GM06990 (cell line): ENCODE results near the gene PVRIG.
"Not testable (repeated sequence)": the region's sequence is repeated elsewhere in the genome, so short reads cannot be mapped to it uniquely, and the experiment has no call there.

Experiments used
- DNase-seq: peaks from one replicate; pipeline ENCODE4 v3.0.0-alpha.2; 2011; ENCODE audit not compliant: insufficient read length; ENCODE audit errors: extremely low read depth
- H3K27me3 ChIP-seq: replicated peaks from 2 replicates; pipeline ENCODE4 v1.6.0; 2011; ENCODE audit warnings: low read length; ENCODE audit not compliant: control insufficient read depth, insufficient read depth
- H3K36me3 ChIP-seq: 2 replicates; pipeline ENCODE4 v1.5.1; 2011; ENCODE audit warnings: low read length; ENCODE audit not compliant: control insufficient read depth, insufficient read depth
- H3K4me3 ChIP-seq: replicated peaks from 2 replicates; pipeline ENCODE4 v1.5.1; 2011; ENCODE audit warnings: low read depth, mild to moderate bottlenecking, control low read depth, low read length
- TF ChIP-seq, protein P1 (sequence below): IDR thresholded peaks from 2 replicates; pipeline ENCODE4 v1.5.1; 2011; ENCODE audit warnings: low read length, control low read depth, mild to moderate bottlenecking, inconsistent platforms; ENCODE audit not compliant: insufficient read depth, poor library complexity, severe bottlenecking

Gene PVRIG

DNA sequence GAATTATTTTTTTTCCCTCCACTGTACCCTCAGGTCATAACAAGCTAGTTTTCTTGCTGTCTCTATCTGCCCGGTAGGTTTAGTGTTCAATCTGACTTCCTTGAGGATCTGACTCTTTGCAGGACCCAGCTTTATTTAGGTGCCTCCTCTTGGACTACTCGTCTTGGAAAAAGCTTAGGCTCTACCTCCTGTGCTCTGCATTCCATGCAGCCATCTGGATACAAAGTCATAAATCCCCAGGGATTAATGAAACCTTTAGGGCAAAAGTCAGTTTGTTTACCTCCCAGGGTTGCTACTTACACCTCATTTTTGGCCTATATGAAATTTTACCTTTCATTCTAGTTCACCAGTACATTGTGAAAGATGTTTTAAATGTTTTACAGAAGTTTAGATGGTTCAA lies 34.0 kb upstream of the PVRIG start:
- TF ChIP-seq, protein P1, sequence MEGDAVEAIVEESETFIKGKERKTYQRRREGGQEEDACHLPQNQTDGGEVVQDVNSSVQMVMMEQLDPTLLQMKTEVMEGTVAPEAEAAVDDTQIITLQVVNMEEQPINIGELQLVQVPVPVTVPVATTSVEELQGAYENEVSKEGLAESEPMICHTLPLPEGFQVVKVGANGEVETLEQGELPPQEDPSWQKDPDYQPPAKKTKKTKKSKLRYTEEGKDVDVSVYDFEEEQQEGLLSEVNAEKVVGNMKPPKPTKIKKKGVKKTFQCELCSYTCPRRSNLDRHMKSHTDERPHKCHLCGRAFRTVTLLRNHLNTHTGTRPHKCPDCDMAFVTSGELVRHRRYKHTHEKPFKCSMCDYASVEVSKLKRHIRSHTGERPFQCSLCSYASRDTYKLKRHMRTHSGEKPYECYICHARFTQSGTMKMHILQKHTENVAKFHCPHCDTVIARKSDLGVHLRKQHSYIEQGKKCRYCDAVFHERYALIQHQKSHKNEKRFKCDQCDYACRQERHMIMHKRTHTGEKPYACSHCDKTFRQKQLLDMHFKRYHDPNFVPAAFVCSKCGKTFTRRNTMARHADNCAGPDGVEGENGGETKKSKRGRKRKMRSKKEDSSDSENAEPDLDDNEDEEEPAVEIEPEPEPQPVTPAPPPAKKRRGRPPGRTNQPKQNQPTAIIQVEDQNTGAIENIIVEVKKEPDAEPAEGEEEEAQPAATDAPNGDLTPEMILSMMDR, result no peak
- Histone ChIP-seq H3K27me3 (no peaks in the 10 kb centered on the region), H3K4me3 (no peak overlapping the region), H3K36me3 (no peaks in the 10 kb centered on the region)
- no peak for DNase-seq

DNA sequence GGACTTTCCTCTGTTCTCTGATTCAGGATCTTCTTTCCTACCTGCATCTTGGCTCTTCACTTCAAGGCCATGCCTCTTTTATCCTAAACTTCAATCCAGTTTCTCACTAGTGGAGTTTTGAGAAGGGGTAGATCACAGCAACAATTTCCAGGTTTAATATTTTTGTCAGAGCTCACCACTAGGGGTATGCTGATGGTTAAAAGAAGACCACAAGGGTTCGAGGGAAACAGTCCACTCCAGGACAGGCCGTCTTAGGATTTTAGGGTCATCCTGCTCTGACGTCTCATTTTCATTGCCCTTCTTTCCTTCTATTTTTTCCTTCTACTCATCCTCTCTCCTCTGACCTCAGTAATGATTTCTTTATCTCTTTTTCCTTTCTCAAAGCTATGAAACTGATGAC lies 30.7 kb upstream of the PVRIG start:
- H3K4me3 ChIP-seq, result no peak overlapping the region
- no peaks in the 10 kb centered on the region for H3K27me3 ChIP-seq
- no peak for DNase-seq
- H3K36me3 ChIP-seq, result no peaks in the 10 kb centered on the region
- TF ChIP-seq, protein P1, result peak; percentile 13

DNA sequence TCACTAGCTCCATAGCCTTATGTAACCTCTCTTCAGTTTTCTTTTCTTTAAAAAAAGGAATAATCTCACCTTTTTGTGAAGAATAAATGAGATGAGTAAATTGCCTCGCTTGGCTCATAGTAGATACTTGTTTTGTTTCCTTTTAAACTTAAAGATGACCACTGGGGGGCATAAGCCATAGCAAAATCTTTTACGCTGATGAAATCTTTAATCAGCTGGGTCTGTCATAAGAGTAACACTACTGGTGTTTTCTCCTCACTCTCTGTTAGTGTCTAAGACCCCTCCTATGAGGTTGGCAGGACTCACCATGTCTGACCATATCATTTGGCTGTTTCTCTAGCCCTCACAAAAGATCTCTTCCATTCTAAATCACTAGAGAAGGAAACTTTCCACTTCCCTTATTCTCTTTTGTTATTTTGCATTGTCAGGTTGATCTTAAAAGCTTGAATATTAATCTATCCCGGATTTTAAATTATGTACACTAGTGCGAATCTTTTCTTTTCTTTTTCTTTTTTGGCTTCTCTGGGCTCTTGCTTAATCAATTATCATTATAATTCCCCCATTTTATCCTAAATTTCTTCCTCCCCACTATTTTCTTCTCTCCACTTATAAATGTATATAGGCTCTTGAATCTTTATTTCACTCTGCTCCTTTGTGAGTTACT lies 29.6 kb upstream of the PVRIG start:
- DNase-seq, result no peak
- Histone ChIP-seq H3K36me3 (no peaks in the 10 kb centered on the region), H3K27me3 (no peaks in the 10 kb centered on the region), H3K4me3 (no peak overlapping the region)
- TF ChIP-seq, protein P1, result peak; percentile 39

DNA sequence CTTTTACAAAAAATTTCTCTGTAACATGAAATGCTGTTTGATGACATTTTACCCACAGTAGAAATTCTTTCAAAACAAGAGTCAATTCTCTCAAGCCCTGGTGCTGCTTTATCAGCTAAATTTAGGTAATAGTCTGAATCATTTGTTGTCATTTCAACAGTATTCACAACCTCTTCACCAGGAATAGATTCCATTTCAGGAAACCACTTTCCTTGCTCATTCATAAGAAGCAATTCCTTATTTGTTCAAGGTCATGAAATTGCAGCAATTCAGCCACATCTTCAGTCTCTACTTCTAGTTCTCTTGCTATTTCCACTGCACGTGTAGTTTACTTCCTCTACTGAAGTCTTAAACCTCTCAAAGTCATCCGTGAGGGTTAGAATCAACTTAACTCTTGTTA lies 28.0 kb upstream of the PVRIG start:
- DNase-seq, result no peak
- TF ChIP-seq, protein P1, result no peak
- Histone ChIP-seq H3K36me3 (no peaks in the 10 kb centered on the region), H3K4me3 (no peak overlapping the region), H3K27me3 (no peaks in the 10 kb centered on the region)

DNA sequence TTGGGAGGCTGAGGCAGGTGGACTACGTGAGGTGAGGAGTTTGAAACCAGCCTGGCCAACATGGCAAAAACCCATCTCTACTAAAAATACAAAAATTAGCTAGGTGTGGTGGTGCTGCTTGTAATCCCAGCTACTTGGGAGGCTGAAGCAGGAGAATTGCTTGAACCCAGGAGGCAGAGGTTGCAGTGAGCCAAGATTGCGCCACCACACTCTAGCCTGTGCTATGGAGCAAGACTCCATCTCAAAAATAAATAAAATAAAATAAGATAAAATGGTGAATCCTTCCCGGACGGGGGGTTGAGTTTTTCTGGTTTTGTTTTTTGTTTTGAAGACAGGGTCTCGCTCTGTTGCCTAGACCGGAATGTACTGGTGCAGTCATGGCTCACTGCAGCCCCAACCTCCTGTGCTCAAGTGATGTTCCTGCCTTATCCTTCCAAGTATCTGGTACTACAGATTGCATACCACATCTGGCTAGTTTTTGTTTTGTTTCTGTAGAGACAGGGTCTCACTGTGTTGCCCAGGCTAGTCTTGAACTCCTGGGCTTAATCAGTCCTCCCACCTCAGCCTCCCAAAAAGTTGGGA lies 27.4 kb upstream of the PVRIG start:
- H3K36me3 ChIP-seq, DNase-seq, H3K27me3 ChIP-seq, H3K4me3 ChIP-seq: not testable (repeated sequence)

DNA sequence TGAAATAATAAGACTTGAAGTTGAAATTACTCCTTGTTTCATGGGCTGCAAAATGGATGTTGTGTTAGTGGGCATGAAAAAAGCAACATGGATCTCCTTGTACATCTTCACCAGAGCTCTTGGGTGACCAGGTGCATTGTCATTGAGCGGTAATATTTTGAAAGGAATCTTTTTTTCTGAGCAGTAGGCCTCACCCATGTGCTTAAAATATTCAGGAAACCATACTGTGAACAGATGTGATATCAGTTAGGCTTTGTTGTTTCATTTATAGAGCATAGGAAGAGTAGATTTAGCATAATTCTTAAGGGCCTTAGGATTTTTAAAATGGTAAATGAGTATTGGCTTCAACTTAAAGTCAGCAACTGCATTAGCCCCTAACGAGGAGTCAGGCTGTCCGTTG lies 26.8 kb upstream of the PVRIG start:
- H3K36me3 ChIP-seq, result no peaks in the 10 kb centered on the region
- TF ChIP-seq, protein P1, result no peak
- no peaks in the 10 kb centered on the region for H3K27me3 ChIP-seq
- H3K4me3 ChIP-seq, result no peak overlapping the region
- no peak for DNase-seq
